Mammary epithelial cell (primary cell): ENCODE data around the gene TTYH2.

Experiments
- EZH2 ChIP-seq: IDR thresholded peaks from 2 replicates; pipeline ENCODE4 v1.6.1; 2012; ENCODE audit warnings: low read length, inconsistent platforms, borderline replicate concordance
- TF ChIP-seq, protein P1 (sequence below), 2 donors: IDR thresholded peaks in 1 of 2; conservative IDR thresholded peaks in 1 of 2; 2 replicates each; pipeline ENCODE4 v1.5.1; 2011 to 2012; ENCODE audit warnings: inconsistent platforms in 2 of 2, low read length in 2 of 2, mild to moderate bottlenecking in 2 of 2, control low read depth in 1 of 2, low read depth in 1 of 2; ENCODE audit not compliant: insufficient read depth in 1 of 2; ENCODE audit errors: extremely low read depth in 1 of 2

- TF ChIP-seq, protein P1, sequence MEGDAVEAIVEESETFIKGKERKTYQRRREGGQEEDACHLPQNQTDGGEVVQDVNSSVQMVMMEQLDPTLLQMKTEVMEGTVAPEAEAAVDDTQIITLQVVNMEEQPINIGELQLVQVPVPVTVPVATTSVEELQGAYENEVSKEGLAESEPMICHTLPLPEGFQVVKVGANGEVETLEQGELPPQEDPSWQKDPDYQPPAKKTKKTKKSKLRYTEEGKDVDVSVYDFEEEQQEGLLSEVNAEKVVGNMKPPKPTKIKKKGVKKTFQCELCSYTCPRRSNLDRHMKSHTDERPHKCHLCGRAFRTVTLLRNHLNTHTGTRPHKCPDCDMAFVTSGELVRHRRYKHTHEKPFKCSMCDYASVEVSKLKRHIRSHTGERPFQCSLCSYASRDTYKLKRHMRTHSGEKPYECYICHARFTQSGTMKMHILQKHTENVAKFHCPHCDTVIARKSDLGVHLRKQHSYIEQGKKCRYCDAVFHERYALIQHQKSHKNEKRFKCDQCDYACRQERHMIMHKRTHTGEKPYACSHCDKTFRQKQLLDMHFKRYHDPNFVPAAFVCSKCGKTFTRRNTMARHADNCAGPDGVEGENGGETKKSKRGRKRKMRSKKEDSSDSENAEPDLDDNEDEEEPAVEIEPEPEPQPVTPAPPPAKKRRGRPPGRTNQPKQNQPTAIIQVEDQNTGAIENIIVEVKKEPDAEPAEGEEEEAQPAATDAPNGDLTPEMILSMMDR (conservative IDR thresholded peaks at IDR 0.05 in 1 of 2, IDR thresholded peaks at IDR 0.05 in 1 of 2; ENCODE audit: extremely low read depth in 1 of 2, insufficient read depth in 1 of 2, low read depth in 1 of 2, low read length in 2 of 2): no peak
- no peak for TF ChIP-seq EZH2
Observed at GRCh38 chr17:74288785-74289184, 75.4 kb downstream of the TTYH2 start.
